Stomach (tissue), 9 donors: ENCODE measurements around the gene MAPRE3. TPM values are rescaled to one million over a fixed set of nuclear protein-coding genes. Genes with fewer than 3 reads are reported as not detected.

Experiments used
- DNase-seq, 2 donors: peaks; one replicate each; pipeline versions ENCODE4 v3.0.0 to v3.0.0-alpha.2; 2013 to 2019
- H3K27ac ChIP-seq, 5 donors: fragments of 200-600 bp in 4 of 5; sonication (generic) in 4 of 5; one replicate each; pipeline ENCODE4 v1.5.1; 2013 to 2019; ENCODE audit warnings: mild to moderate bottlenecking in 1 of 5, moderate library complexity in 1 of 5
- H3K27me3 ChIP-seq, 3 donors: fragments of 200-600 bp; sonication (generic); one replicate each; pipeline ENCODE4 v1.5.1; 2017 to 2019; ENCODE audit warnings: mixed run types in 1 of 3
- H3K36me3 ChIP-seq, 4 donors: fragments of 200-600 bp; sonication (generic); 1 replicate in 3 of 4; 2 replicates in 1 of 4; pipeline ENCODE4 v1.5.1; 2016 to 2019
- H3K4me1 ChIP-seq, 4 donors: fragments of 200-600 bp; sonication (generic); one replicate each; pipeline ENCODE4 v1.5.1; 2016 to 2019
- H3K4me3 ChIP-seq, 4 donors: fragments of 200-600 bp; sonication (generic) in 3 of 4; one replicate each; pipeline ENCODE4 v1.5.1; 2016 to 2019; ENCODE audit warnings: mild to moderate bottlenecking in 1 of 4
- H3K9me3 ChIP-seq, 4 donors: fragments of 200-600 bp; sonication (generic); one replicate each; pipeline ENCODE4 v1.5.1; 2016 to 2019
- CTCF ChIP-seq, 7 experiments: fragments of 450-650 bp in 4 of 7; fragments of 200-600 bp in 3 of 7; sonication (generic) in 3 of 7; IDR thresholded peaks; one replicate each; pipeline ENCODE4 v1.5.1; 2016 to 2019; ENCODE audit warnings: antibody characterized with exemption in 7 of 7, control low read depth in 2 of 7, mild to moderate bottlenecking in 1 of 7
- EP300 ChIP-seq: sonication (generic); formaldehyde crosslinking; IDR thresholded peaks from one replicate; pipeline ENCODE4 v1.6.1; 2017; ENCODE audit warnings: antibody characterized with exemption
- POLR2A ChIP-seq, 4 donors: fragments of 450-650 bp; IDR thresholded peaks; one replicate each; pipeline ENCODE4 v1.6.1; 2016; ENCODE audit warnings: antibody characterized with exemption in 4 of 4, control low read depth in 2 of 4, mild to moderate bottlenecking in 1 of 4, moderate library complexity in 1 of 4
- POLR2AphosphoS5 ChIP-seq, 3 donors: sonication (generic); formaldehyde crosslinking; IDR thresholded peaks; one replicate each; pipeline ENCODE4 v1.6.1; 2016; ENCODE audit warnings: antibody characterized with exemption in 3 of 3
- WGBS, 5 donors: extraction: QIAGEN DNeasy Blood & Tissue Kit in 3 of 5; methylation state at CpG; one replicate each; pipeline versions ENCODE4 v1.1.5 to v1.1.7; 2013 to 2018; 5-methylcytosine and 5-hydroxymethylcytosine counted together
- intact Hi-C: fragments of 100-400 bp; cut with DNase I; formaldehyde crosslinking; loops from one replicate; pipeline ENCODE4 v1.15.1; 2023; ENCODE audit warnings: low total_unique reads
- polyA plus RNA-seq, 3 donors: library from polyadenylated mRNA; stranded (reverse); fragments of 200-250 nt; gene quantifications; one replicate each; pipeline ENCODE4 v1.2.3, GENCODE V29; 2013
- total RNA-seq, 5 donors: library from RNA; depleted of rRNA; stranded (reverse); fragments of >200 nt; gene quantifications; one replicate each; pipeline versions ENCODE4 v1.1.0 to v1.2.3, GENCODE V29; 2014 to 2016
- donor health status: healthy with polysubstance abuse.
- donor health status: Bipolar disorder and iron deficiency.
- donor health status: healthy.

MAPRE3 gene
- total and polyA plus RNA-seq, 8 donors: 7.0 to 24.1 (median 13.6) TPM

- peaks cover 13 to 34% (median 31%) of the 10 kb centered on the region in 4 donors for H3K36me3 ChIP-seq
- H3K27ac ChIP-seq: peak within 1 kb of the TSS; percentile 83 to 94 (median 92)
- intact Hi-C loops: no loop called here
These were observed 80.8 kb downstream of the MAPRE3 start, which contains the start of gene AGBL5 for GRCh38 chr2:27050996-27051901. TSS of gene AGBL5 (plus strand) at chr2:27051668. CDS start at chr2:27052959, 1,291 bp downstream.

GRCh38 chr2:27051902-27052645 lies 81.6 kb downstream of the MAPRE3 start:
- no peak for TF ChIP-seq CTCF (IDR thresholded peaks at IDR 0.05)
- no peak for TF ChIP-seq POLR2AphosphoS5 (IDR thresholded peaks at IDR 0.05)
- no peak for TF ChIP-seq EP300
- no peak for TF ChIP-seq POLR2A (IDR thresholded peaks at IDR 0.05)
- peak overlapping the region; percentile 83 to 94 (median 92) for H3K27ac ChIP-seq
- 1 to 4% (median 3%) methylated on average over 12 to 24 of the region's 24 CpGs for WGBS, 5 donors
- peaks cover 6 to 29% (median 25%) of the 10 kb centered on the region in 4 donors for H3K4me1 ChIP-seq
- peak in 1 of 2 donors; percentile 27 for DNase-seq
- H3K36me3 ChIP-seq: peaks cover 13 to 42% (median 40%) of the 10 kb centered on the region in 4 donors
- intact Hi-C loops: no loop called here
- H3K9me3 ChIP-seq: no peaks in the 10 kb centered on the region
- H3K27me3 ChIP-seq: no peaks in the 10 kb centered on the region
- peak overlapping the region; percentile 87 to 96 (median 92) for H3K4me3 ChIP-seq

More at GRCh38 chr2:27050996-27051901, 80.8 kb downstream of the MAPRE3 start, which contains the start of gene AGBL5:
- H3K27me3 ChIP-seq: no peaks in the 10 kb centered on the region
- WGBS, 5 donors: 0 to 1% (median 0%) methylated on average over 40 to 67 of the region's 67 CpGs
- DNase-seq: peak; percentile 97 to 98
- no peaks in the 10 kb centered on the region for H3K9me3 ChIP-seq
- H3K4me3 ChIP-seq: peak within 1 kb of the TSS; percentile 87 to 96 (median 92)
- no peak for TF ChIP-seq CTCF (IDR thresholded peaks at IDR 0.05)
- TF ChIP-seq POLR2AphosphoS5 (IDR thresholded peaks at IDR 0.05): peak; percentile 63 to 78 (median 70)
- no peak for TF ChIP-seq POLR2A (IDR thresholded peaks at IDR 0.05)
- no peak for TF ChIP-seq EP300
- H3K4me1 ChIP-seq: peaks cover 6 to 29% (median 25%) of the 10 kb centered on the region in 4 donors

GRCh38 chr2:27053321-27053720 lies 82.9 kb downstream of the MAPRE3 start:
- intact Hi-C loops: no loop called here
- Histone ChIP-seq H3K9me3 (no peaks in the 10 kb centered on the region), H3K36me3 (peaks cover 13 to 55% (median 51%) of the 10 kb centered on the region in 4 donors), H3K27me3 (no peaks in the 10 kb centered on the region), H3K27ac (no peak overlapping the region), H3K4me1 (peaks cover 6 to 29% (median 25%) of the 10 kb centered on the region in 4 donors), H3K4me3 (no peak overlapping the region)
- 82 to 91% (median 88%) methylated on average over 11 of the region's 11 CpGs for WGBS, 5 donors
- no peak for DNase-seq
- TF ChIP-seq POLR2AphosphoS5 (IDR thresholded peaks at IDR 0.05) (no peak), EP300 (no peak), POLR2A (IDR thresholded peaks at IDR 0.05) (no peak), CTCF (IDR thresholded peaks at IDR 0.05) (no peak)

GRCh38 chr2:27053776-27054175 lies 83.3 kb downstream of the MAPRE3 start:
- peaks cover 13 to 59% (median 55%) of the 10 kb centered on the region in 4 donors for H3K36me3 ChIP-seq
- intact Hi-C loops: no loop called here
- TF ChIP-seq POLR2AphosphoS5 (IDR thresholded peaks at IDR 0.05) (no peak), EP300 (no peak), CTCF (IDR thresholded peaks at IDR 0.05) (no peak)
- no peaks in the 10 kb centered on the region for H3K27me3 ChIP-seq
- 85 to 93% (median 88%) methylated on average over 8 of the region's 8 CpGs for WGBS, 5 donors
- no peak overlapping the region for H3K27ac ChIP-seq
- no peak overlapping the region for H3K4me3 ChIP-seq
- no peak for DNase-seq
- no peaks in the 10 kb centered on the region for H3K9me3 ChIP-seq
- peaks cover 6 to 29% (median 25%) of the 10 kb centered on the region in 4 donors for H3K4me1 ChIP-seq
